Measurements from ENCODE around the gene CCNY.

The CCNY gene

DNA sequence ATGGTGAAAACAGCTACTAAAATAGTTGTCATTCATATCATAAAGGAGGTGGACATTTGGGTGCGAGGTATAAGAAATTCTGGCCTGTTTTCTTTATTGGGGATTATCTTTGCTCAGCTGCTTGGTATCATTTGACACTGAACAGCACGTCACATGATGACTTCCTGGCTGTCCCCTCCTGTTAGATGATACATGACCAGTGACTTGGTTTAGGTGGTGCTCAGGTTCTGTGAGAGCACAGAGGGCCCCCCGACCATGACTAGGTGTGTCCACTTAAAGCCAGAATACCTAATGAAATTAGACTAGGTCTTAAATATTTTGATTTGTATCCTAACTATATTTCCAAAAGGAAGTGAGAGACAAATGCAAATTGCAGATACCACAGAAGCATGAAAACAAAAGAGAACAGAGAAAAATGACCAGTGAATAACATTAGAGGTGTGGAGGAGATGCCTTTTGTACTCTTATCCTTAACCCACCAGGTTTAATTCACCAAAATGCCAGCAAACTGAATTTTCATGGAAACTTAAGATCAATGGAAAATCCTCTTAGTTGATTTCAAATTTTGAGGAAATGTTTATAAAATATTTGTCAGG is 218.2 kb downstream of the CCNY start:
- peak overlapping the region in 1 of 11 experiments; percentile 36; a peak in 2 of 22 replicates for H3K27ac ChIP-seq
- H3K9me3 ChIP-seq (replicated peaks in 1 of 11) = no peaks in the 10 kb centered on the region
- TF ChIP-seq Cebpa-rat (IDR thresholded peaks at IDR 0.05) = no peak
- H3K27me3 ChIP-seq = no peaks in the 10 kb centered on the region
- peak overlapping the region in 1 of 11 experiments; percentile 36; a peak in 1 of 22 replicates for H3K4me2 ChIP-seq
- peaks cover 54 to 100% (median 88%) of the 10 kb centered on the region in 11 experiments for H3K36me3 ChIP-seq
- no peak overlapping the region; a peak in 1 of 22 replicates for H3K9ac ChIP-seq
- H4K20me1 ChIP-seq = peaks cover 0 to 37% (median 4%) of the 10 kb centered on the region in 11 experiments; a peak in 9 of 22 replicates
- H3K4me1 ChIP-seq = peaks cover 0 to 15% (median 0%) of the 10 kb centered on the region in 10 experiments; a peak in 3 of 20 replicates
- H3K4me3 ChIP-seq = no peak overlapping the region

DNA sequence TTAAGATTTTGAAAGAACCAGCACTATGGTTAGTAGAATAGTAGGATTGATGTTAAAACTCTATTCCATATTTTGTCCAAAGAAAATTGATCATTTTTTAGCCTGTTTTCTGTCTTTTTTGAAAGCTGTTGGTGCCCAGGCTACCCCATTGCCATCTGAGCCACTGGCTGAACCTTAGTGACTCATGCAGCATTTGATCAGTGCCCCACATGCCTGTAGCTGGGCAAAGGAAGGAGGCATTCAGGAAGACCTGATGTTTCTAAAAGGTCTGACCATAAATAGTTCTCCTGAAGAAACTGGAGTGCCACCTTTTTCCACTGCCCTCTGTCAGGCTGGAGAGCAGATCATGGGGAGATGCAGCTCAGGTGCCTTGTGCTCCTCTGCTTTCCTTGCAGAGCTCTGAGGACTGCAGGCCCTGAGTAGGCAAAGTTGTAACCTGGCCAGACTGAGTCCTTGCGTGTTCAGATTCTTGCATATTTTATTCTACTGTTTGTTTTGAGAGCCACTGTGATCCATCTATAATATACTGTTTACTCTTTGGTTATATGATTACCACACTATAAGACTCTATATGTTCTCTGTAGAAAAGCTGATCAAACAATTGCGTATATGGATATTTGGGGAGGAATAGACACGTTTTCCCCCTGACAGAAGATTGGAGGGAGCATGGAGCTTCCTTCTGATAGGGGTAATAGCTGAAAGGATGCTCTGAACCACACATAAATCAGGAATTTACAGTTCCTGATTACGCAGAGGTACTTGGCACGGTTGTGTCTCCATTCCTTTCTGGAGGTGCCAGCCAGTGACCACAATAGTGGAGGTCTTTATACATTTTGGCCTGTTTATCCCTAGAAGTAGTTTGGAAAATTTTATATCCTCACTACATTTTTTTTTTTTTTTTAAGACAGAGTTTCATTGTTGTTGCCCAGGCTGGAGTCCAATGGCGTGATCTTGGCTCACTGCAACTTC is 219.9 kb downstream of the CCNY start:
- Histone ChIP-seq H4K20me1 (peaks cover 0 to 32% (median 10%) of the 10 kb centered on the region in 11 experiments; a peak in 10 of 22 replicates), H3K9ac (no peak overlapping the region), H3K4me3 (no peak overlapping the region), H3K4me1 (peaks cover 0 to 15% (median 0%) of the 10 kb centered on the region in 10 experiments; a peak in 3 of 20 replicates), H3K27me3 (no peaks in the 10 kb centered on the region), H3K27ac (no peak overlapping the region), H3K4me2 (no peak overlapping the region), H3K9me3 (replicated peaks in 1 of 11) (no peaks in the 10 kb centered on the region), H3K36me3 (peaks cover 60 to 99% (median 90%) of the 10 kb centered on the region in 11 experiments)
- TF ChIP-seq Cebpa-rat (IDR thresholded peaks at IDR 0.05) = no peak

DNA sequence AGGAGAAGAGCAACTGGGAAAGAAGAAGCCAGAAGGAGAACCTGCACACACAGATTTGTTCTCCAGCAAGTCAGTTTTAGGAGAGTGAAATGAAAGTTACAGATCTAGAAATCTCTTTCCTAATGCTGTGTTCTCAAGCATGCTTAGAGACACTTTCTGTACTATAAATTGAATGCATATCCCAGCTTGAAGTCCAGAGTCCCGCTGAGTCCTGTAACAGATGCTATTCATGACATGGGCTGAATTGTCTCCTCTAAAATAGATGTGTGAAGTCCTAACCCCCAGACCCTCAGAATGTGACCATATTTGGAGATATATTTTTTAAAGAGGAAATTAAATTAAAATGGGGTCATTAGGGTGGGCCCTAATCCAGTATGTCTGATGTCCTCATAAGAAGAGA is 222.0 kb downstream of the CCNY start:
- no peak for TF ChIP-seq Cebpa-rat (IDR thresholded peaks at IDR 0.05)
- no peaks in the 10 kb centered on the region for H3K9me3 ChIP-seq (replicated peaks in 1 of 11)
- peaks cover 0 to 36% (median 12%) of the 10 kb centered on the region in 11 experiments; a peak in 10 of 22 replicates for H4K20me1 ChIP-seq
- no peak overlapping the region for H3K4me2 ChIP-seq
- no peaks in the 10 kb centered on the region for H3K27me3 ChIP-seq
- H3K27ac ChIP-seq = no peak overlapping the region
- no peak overlapping the region for H3K4me3 ChIP-seq
- H3K4me1 ChIP-seq = peaks cover 0 to 32% (median 0%) of the 10 kb centered on the region in 10 experiments; a peak in 4 of 20 replicates
- no peak overlapping the region for H3K9ac ChIP-seq
- H3K36me3 ChIP-seq = peaks cover 63 to 94% (median 76%) of the 10 kb centered on the region in 11 experiments

DNA sequence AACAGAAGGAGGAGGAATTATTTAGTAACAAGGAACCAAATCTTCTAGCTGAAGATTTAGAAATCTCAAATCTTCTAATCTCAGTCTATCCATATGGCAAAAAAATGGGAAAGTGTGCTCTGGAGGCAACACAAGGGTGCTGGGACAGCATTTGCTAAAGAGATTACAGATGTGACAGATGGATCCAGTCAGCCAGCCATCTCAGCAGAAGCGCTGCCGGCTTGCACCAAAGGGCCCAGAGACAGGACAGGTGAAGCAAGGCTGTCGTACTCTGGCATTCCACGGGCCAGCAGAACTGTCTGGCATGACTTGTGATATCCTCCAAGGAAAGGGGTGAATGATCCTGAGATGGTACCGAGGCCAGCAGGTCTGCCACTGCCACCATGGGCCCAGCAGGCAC is 223.1 kb downstream of the CCNY start:
- Histone ChIP-seq H3K4me3 (no peak overlapping the region), H3K9ac (no peak overlapping the region; a peak in 1 of 22 replicates), H3K36me3 (peaks cover 56 to 89% (median 73%) of the 10 kb centered on the region in 11 experiments), H4K20me1 (peaks cover 0 to 39% (median 15%) of the 10 kb centered on the region in 11 experiments; a peak in 10 of 22 replicates), H3K27me3 (no peaks in the 10 kb centered on the region), H3K4me2 (no peak overlapping the region), H3K9me3 (replicated peaks in 1 of 11) (no peaks in the 10 kb centered on the region), H3K4me1 (peaks cover 7 to 37% (median 9%) of the 10 kb centered on the region in 10 experiments), H3K27ac (no peak overlapping the region)
- TF ChIP-seq Cebpa-rat (IDR thresholded peaks at IDR 0.05) = no peak

DNA sequence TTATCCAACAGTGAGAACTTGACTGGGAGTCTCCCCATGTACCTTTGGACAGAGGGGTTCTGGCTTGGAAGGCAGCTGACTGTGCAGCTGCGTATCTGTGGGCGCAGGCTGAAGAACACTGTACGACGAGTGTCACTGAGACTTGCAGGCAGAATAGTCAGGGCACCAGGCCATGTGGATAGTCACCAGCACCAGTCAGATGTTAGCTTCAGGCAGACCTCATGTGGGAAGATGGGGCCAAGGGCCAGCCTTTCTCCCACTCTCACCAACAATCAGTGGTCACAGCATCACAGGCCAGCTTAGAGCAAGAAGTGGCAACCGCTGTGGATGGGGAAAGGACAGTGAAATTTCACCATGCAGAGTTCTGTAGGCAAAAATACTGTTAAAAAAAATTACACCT is 225.4 kb downstream of the CCNY start:
- Histone ChIP-seq H3K4me3 (no peak overlapping the region), H3K9me3 (replicated peaks in 1 of 11) (no peaks in the 10 kb centered on the region), H4K20me1 (peaks cover 0 to 43% (median 22%) of the 10 kb centered on the region in 11 experiments; a peak in 11 of 22 replicates), H3K4me1 (peaks cover 15 to 47% (median 17%) of the 10 kb centered on the region in 10 experiments), H3K27ac (no peak overlapping the region), H3K4me2 (no peak overlapping the region), H3K27me3 (no peaks in the 10 kb centered on the region), H3K36me3 (peaks cover 54 to 89% (median 72%) of the 10 kb centered on the region in 11 experiments), H3K9ac (no peak overlapping the region)
- no peak for TF ChIP-seq Cebpa-rat (IDR thresholded peaks at IDR 0.05)

DNA sequence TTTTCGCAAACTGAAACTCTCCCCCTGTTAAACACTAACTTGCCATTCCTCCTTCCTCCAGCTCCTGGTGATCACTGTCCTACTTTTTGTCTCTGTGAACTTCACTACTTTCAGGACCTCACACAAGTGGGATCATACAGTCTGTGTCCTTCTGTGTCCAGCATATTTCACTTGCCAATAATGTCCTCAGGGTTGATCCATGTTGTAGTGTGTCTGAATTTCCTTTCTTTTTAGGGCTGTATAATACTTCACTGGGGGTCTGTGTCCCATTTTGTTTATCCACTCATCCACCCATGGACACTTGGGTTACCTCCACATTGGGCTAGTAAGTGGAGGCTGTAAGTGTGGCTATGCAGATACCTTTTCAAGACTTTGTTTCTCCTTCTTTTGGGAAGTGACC is 226.1 kb downstream of the CCNY start:
- no peak overlapping the region for H3K9ac ChIP-seq
- no peak overlapping the region for H3K4me3 ChIP-seq
- H4K20me1 ChIP-seq = peaks cover 0 to 43% (median 22%) of the 10 kb centered on the region in 11 experiments; a peak in 11 of 22 replicates
- 0 out of 22 replicates have a peak overlapping the region, but pooled peaks of 1 of the 11 experiments have one; percentile 10 for H3K4me2 ChIP-seq
- no peak overlapping the region for H3K27ac ChIP-seq
- peaks cover 55 to 89% (median 73%) of the 10 kb centered on the region in 11 experiments for H3K36me3 ChIP-seq
- no peaks in the 10 kb centered on the region for H3K9me3 ChIP-seq (replicated peaks in 1 of 11)
- H3K27me3 ChIP-seq = no peaks in the 10 kb centered on the region
- H3K4me1 ChIP-seq = peaks cover 15 to 47% (median 17%) of the 10 kb centered on the region in 10 experiments
- no peak for TF ChIP-seq Cebpa-rat (IDR thresholded peaks at IDR 0.05)

DNA sequence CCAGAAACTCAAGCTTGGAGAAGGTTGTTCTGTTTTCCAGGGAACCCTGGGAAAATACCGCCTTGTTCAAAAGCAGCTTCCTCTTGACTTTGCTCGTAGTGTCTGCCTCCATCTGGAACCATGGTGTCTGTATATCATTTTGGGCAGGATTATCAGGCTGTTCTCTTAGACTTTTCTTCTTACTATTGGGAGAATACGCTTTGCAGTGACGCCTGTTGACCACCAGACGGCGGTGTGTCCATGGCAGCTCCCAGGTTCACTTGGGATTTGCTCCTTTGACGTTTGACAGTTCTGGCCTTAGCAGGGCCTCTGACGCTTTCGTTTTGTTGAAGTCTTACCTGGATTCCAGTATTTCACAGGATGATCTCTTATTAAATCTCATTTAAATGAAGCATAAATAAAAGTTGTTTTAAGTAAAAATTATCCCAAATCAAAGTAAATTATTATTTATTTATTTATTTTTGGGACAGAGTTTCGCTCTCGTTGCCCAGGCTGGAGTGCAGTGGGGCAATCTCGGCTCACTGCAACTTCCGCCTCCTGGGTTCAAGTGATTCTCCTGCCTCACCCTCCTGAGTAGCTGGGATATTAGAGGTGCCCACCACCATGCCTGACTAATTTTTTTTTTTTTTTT is 227.1 kb downstream of the CCNY start:
- Histone ChIP-seq H3K27ac (no peak overlapping the region), H3K4me1 (peaks cover 15 to 47% (median 22%) of the 10 kb centered on the region in 10 experiments), H3K9me3 (replicated peaks in 1 of 11) (no peaks in the 10 kb centered on the region), H3K4me2 (peak overlapping the region in 4 of 11 experiments; percentile 43 to 77 (median 61); a peak in 5 of 22 replicates), H4K20me1 (peaks cover 0 to 51% (median 25%) of the 10 kb centered on the region in 11 experiments; a peak in 13 of 22 replicates), H3K27me3 (no peaks in the 10 kb centered on the region), H3K4me3 (no peak overlapping the region), H3K9ac (no peak overlapping the region), H3K36me3 (peaks cover 56 to 89% (median 74%) of the 10 kb centered on the region in 11 experiments)
- no peak for TF ChIP-seq Cebpa-rat (IDR thresholded peaks at IDR 0.05)

DNA sequence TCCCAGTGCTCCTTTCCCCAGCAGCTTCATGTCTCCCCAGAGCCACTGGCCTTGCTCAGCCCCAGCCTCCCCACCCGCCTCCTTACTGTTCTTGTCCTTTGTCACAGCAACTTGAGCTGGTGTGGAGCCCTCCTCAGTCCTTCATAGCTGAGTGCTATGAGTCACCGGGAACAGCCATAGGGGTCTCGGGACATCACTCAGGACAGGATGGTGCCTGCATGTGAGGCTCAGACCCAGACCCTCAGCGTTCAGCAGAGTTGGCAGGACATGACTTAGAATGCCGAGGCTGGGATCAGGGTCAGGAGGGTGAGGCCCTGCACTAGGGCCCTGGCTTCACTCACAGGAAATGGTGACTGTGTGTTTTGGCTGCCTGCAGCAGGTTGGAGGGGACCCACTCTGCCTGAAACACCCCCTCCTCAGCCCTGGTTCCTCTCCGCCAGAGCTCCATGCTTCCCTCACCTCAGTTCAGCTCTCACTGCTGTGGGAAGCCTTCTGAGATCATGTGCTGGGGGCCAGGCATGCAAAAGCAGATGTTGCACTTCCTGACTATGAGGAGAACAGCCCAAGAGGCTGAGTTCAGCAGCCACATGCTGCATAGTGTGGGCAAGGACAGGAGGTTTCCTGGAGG is 228.1 kb downstream of the CCNY start:
- TF ChIP-seq Cebpa-rat (IDR thresholded peaks at IDR 0.05) = no peak
- Histone ChIP-seq H3K27ac (peak overlapping the region in 10 of 11 experiments; percentile 2 to 56 (median 46); a peak in 16 of 22 replicates), H3K9me3 (replicated peaks in 1 of 11) (no peaks in the 10 kb centered on the region)

More for the DNA sequence above, 228.1 kb downstream of the CCNY start:
- Histone ChIP-seq H3K4me3 (no peak overlapping the region), H4K20me1 (peaks cover 0 to 57% (median 27%) of the 10 kb centered on the region in 11 experiments; a peak in 13 of 22 replicates), H3K36me3 (peaks cover 55 to 89% (median 77%) of the 10 kb centered on the region in 11 experiments), H3K4me2 (peak overlapping the region; percentile 33 to 77 (median 52); a peak in 21 of 22 replicates), H3K9ac (peak overlapping the region in 7 of 11 experiments; percentile 5 to 54 (median 27); a peak in 6 of 22 replicates), H3K4me1 (peaks cover 26 to 56% (median 33%) of the 10 kb centered on the region in 10 experiments), H3K27me3 (no peaks in the 10 kb centered on the region)

Data from BLaER1 treated with 17β-estradiol and CSF1 and Interleukin-3, amounts not matched to agents 10 nM and 100 nM (cell line).